GM23338 (cell line): ENCODE results near the gene SLC51A. TPM values are rescaled to one million over a fixed set of nuclear protein-coding genes. Genes with fewer than 3 reads are reported as not detected.

Experiments used
- ATAC-seq: fragments of 200-7000 bp; cut with Tn5 transposase; 3 replicates; pipeline ENCODE4 v1.9.1; 2020
- DNase-seq: peaks from one replicate; pipeline ENCODE4 v3.0.0-alpha.2; 2015; ENCODE audit warnings: low spot score
- H2AFZ ChIP-seq: fragments of 200-600 bp; sonication (generic); 2 replicates; pipeline ENCODE4 v1.8.0; 2016; ENCODE audit warnings: antibody characterized with exemption, mild to moderate bottlenecking, moderate library complexity
- H3F3A ChIP-seq: fragments of 200-600 bp; sonication (generic); replicated peaks from 2 replicates; pipeline ENCODE4 v1.8.0; 2017; ENCODE audit warnings: antibody characterized with exemption, mixed run types, low read depth
- H3K27ac ChIP-seq: fragments of 200-600 bp; sonication (generic); 2 replicates; pipeline ENCODE4 v1.6.1; 2016; ENCODE audit warnings: low read depth
- H3K27me3 ChIP-seq: fragments of 200-600 bp; sonication (generic); 2 replicates; pipeline ENCODE4 v1.8.0; 2016; ENCODE audit warnings: mild to moderate bottlenecking, mixed run types, moderate library complexity; ENCODE audit not compliant: insufficient read depth
- H3K36me3 ChIP-seq: fragments of 200-600 bp; sonication (generic); 2 replicates; pipeline ENCODE4 v1.8.0; 2016; ENCODE audit warnings: mild to moderate bottlenecking; ENCODE audit not compliant: insufficient read depth
- H3K4me1 ChIP-seq: fragments of 200-600 bp; sonication (generic); 2 replicates; pipeline ENCODE4 v1.8.0; 2016; ENCODE audit warnings: mild to moderate bottlenecking, moderate library complexity; ENCODE audit not compliant: insufficient read depth
- H3K4me2 ChIP-seq: fragments of 200-600 bp; sonication (generic); 2 replicates; pipeline ENCODE4 v1.7.1; 2017; ENCODE audit warnings: mixed run types
- H3K4me3 ChIP-seq: fragments of 200-600 bp; sonication (generic); 2 replicates; pipeline ENCODE4 v1.6.1; 2016; ENCODE audit warnings: mixed run types
- H3K79me2 ChIP-seq: fragments of 200-600 bp; sonication (generic); replicated peaks from 2 replicates; pipeline ENCODE4 v1.8.0; 2017; ENCODE audit warnings: mild to moderate bottlenecking; ENCODE audit not compliant: insufficient read depth
- H3K9me2 ChIP-seq: fragments of 200-600 bp; sonication (generic); 2 replicates; pipeline ENCODE4 v1.8.0; 2017; ENCODE audit not compliant: insufficient read depth
- H4K20me1 ChIP-seq: fragments of 200-600 bp; sonication (generic); replicated peaks from 2 replicates; pipeline ENCODE4 v1.8.0; 2017; ENCODE audit warnings: mild to moderate bottlenecking; ENCODE audit not compliant: insufficient read depth
- H3K27ac Mint-ChIP-seq: 2 replicates; pipeline ENCODE4 v1.8.0; 2020; ENCODE audit warnings: inconsistent platforms, mild to moderate bottlenecking, moderate library complexity, mixed read lengths
- H3K27me3 Mint-ChIP-seq: 3 replicates; pipeline ENCODE4 v1.8.0; 2022; ENCODE audit warnings: low read depth, mild to moderate bottlenecking, moderate library complexity, mixed read lengths, inconsistent platforms; ENCODE audit not compliant: insufficient read depth, poor library complexity
- H3K36me3 Mint-ChIP-seq: 3 replicates; pipeline ENCODE4 v1.8.0; 2021; ENCODE audit warnings: low read depth, mild to moderate bottlenecking, inconsistent platforms, moderate library complexity, mixed read lengths
- H3K4me1 Mint-ChIP-seq: 3 replicates; pipeline ENCODE4 v1.8.0; 2020; ENCODE audit warnings: mild to moderate bottlenecking, inconsistent platforms, mixed read lengths
- H3K4me3 Mint-ChIP-seq: 3 replicates; pipeline ENCODE4 v1.8.0; 2021; ENCODE audit warnings: moderate library complexity, mild to moderate bottlenecking, inconsistent platforms, mixed read lengths
- H3K9me3 Mint-ChIP-seq: 3 replicates; pipeline ENCODE4 v1.8.0; 2020; ENCODE audit warnings: moderate library complexity, mild to moderate bottlenecking, inconsistent platforms, mixed read lengths
- CREB1 ChIP-seq: fragments of 250-450 bp; sonication (Bioruptor Pico); IDR thresholded peaks from 2 replicates; pipeline ENCODE4 v1.5.0; 2020; ENCODE audit warnings: low read depth, mild to moderate bottlenecking, moderate library complexity
- EZH2phosphoT487 ChIP-seq: fragments of 200-600 bp; sonication (generic); IDR thresholded peaks from one replicate; pipeline ENCODE4 v1.8.1; 2018; ENCODE audit warnings: antibody characterized with exemption; ENCODE audit not compliant: unreplicated experiment
- JUNB ChIP-seq: IDR thresholded peaks from one replicate; pipeline ENCODE4 v1.6.1; 2016; ENCODE audit warnings: antibody characterized with exemption; ENCODE audit not compliant: unreplicated experiment
- POLR2AphosphoS5 ChIP-seq: IDR thresholded peaks from 2 replicates; pipeline ENCODE4 v1.6.1; 2016; ENCODE audit warnings: antibody characterized with exemption, low read depth
- STAT1 ChIP-seq: IDR thresholded peaks from one replicate; pipeline ENCODE4 v1.6.1; 2016; ENCODE audit warnings: antibody characterized with exemption; ENCODE audit not compliant: unreplicated experiment
- ZNF114 ChIP-seq: fragments of 250-450 bp; sonication (Bioruptor Pico); IDR thresholded peaks from 2 replicates; pipeline ENCODE4 v1.5.0; 2020; ENCODE audit warnings: mild to moderate bottlenecking, moderate library complexity
- polyA plus RNA-seq: library from polyadenylated mRNA; unstranded; fragments of >200 nt; fragmentation: Nextera tagmentation; extraction: Ambion mirVana; gene quantifications from 2 replicates; pipeline ENCODE4 v1.2.1, GENCODE V29; 2016
- total RNA-seq: library from RNA; depleted of rRNA; stranded (reverse); fragments of >200 nt; shearing (Covaris generic); gene quantifications from 2 replicates; pipeline ENCODE4 v1.2.3, GENCODE V29; 2014
- TF ChIP-seq, protein P1 (sequence below): fragments of 250-450 bp; sonication (Bioruptor Pico); IDR thresholded peaks from 2 replicates; pipeline ENCODE4 v1.5.0; 2020; ENCODE audit warnings: mild to moderate bottlenecking, moderate library complexity
- TF ChIP-seq, protein P2 (sequence below): IDR thresholded peaks from 2 replicates; pipeline ENCODE4 v1.6.1; 2016; ENCODE audit warnings: antibody characterized with exemption
- TF ChIP-seq, protein P3 (sequence below): IDR thresholded peaks from one replicate; pipeline ENCODE4 v1.6.1; 2018; ENCODE audit warnings: antibody characterized with exemption; ENCODE audit not compliant: unreplicated experiment
- TF ChIP-seq, protein P4 (sequence below), 2 experiments: fragments of 200-600 bp in 1 of 2; sonication (generic) in 1 of 2; conservative IDR thresholded peaks; 2 replicates each; pipeline versions ENCODE4 v1.5.1 to v1.6.1; 2016 to 2017; ENCODE audit warnings: antibody characterized with exemption in 2 of 2, low read depth in 2 of 2, mild to moderate bottlenecking in 2 of 2, moderate library complexity in 1 of 2

Gene SLC51A
- total and polyA plus RNA-seq, 2 experiments from 2014 or later = 4.0 to 6.7 TPM

DNA sequence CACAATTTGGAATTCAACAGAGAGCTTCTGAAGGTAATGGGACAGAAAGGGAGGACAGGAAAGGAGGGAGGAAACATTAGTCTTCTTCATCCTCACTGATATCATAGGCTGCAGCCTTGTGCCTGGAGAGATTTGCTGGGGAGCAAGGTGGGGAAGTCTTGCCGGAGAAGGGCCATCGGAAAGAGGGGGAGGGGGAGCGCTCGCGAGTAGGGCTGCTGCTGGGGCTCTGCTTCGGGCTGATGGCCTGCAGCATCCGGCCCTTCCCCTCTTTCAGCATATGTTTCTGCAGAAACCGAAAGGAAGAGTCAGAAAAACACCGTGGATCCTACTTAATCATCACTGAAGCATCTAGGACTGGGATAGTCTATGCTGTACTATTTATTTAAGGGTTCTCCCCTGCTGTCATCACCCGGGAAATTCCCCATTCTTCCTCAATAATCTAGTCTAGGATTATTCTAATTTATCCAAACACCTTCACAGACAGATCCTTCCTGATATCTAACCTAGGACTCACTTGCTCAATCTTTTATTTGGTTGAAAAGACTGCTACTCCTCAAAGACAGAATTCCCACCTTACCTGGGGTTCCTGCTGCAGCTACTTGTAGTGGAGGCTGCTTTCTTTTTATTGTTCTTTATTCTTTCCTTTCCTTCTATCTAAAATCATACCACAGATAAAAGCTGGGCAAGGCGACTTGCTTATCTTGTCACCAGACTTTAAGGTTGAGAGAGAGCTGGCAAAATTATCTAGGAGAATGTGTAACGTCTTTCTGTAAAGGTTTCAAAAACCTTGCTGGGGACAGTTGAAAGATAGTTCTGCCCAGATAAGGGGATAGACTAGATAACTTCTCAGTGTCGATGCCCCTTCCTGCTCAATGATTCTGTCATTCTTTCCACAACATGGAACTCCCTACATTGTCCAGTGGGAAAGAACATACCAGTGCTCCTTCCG lies 22.6 kb downstream of the SLC51A start (continued):
- TF ChIP-seq, protein P1, sequence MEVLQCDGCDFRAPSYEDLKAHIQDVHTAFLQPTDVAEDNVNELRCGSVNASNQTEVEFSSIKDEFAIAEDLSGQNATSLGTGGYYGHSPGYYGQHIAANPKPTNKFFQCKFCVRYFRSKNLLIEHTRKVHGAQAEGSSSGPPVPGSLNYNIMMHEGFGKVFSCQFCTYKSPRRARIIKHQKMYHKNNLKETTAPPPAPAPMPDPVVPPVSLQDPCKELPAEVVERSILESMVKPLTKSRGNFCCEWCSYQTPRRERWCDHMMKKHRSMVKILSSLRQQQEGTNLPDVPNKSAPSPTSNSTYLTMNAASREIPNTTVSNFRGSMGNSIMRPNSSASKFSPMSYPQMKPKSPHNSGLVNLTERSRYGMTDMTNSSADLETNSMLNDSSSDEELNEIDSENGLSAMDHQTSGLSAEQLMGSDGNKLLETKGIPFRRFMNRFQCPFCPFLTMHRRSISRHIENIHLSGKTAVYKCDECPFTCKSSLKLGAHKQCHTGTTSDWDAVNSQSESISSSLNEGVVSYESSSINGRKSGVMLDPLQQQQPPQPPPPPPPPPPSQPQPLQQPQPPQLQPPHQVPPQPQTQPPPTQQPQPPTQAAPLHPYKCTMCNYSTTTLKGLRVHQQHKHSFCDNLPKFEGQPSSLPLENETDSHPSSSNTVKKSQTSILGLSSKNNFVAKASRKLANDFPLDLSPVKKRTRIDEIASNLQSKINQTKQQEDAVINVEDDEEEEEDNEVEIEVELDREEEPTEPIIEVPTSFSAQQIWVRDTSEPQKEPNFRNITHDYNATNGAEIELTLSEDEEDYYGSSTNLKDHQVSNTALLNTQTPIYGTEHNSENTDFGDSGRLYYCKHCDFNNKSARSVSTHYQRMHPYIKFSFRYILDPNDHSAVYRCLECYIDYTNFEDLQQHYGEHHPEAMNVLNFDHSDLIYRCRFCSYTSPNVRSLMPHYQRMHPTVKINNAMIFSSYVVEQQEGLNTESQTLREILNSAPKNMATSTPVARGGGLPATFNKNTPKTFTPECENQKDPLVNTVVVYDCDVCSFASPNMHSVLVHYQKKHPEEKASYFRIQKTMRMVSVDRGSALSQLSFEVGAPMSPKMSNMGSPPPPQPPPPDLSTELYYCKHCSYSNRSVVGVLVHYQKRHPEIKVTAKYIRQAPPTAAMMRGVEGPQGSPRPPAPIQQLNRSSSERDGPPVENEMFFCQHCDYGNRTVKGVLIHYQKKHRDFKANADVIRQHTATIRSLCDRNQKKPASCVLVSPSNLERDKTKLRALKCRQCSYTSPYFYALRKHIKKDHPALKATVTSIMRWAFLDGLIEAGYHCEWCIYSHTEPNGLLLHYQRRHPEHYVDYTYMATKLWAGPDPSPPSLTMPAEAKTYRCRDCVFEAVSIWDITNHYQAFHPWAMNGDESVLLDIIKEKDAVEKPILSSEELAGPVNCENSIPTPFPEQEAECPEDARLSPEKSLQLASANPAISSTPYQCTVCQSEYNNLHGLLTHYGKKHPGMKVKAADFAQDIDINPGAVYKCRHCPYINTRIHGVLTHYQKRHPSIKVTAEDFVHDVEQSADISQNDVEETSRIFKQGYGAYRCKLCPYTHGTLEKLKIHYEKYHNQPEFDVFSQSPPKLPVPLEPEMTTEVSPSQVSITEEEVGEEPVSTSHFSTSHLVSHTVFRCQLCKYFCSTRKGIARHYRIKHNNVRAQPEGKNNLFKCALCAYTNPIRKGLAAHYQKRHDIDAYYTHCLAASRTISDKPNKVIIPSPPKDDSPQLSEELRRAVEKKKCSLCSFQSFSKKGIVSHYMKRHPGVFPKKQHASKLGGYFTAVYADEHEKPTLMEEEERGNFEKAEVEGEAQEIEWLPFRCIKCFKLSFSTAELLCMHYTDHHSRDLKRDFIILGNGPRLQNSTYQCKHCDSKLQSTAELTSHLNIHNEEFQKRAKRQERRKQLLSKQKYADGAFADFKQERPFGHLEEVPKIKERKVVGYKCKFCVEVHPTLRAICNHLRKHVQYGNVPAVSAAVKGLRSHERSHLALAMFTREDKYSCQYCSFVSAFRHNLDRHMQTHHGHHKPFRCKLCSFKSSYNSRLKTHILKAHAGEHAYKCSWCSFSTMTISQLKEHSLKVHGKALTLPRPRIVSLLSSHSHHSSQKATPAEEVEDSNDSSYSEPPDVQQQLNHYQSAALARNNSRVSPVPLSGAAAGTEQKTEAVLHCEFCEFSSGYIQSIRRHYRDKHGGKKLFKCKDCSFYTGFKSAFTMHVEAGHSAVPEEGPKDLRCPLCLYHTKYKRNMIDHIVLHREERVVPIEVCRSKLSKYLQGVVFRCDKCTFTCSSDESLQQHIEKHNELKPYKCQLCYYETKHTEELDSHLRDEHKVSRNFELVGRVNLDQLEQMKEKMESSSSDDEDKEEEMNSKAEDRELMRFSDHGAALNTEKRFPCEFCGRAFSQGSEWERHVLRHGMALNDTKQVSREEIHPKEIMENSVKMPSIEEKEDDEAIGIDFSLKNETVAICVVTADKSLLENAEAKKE = no peak
- no peak for TF ChIP-seq CREB1 (CRISPR knock-in tag)
- TF ChIP-seq ZNF114 (CRISPR knock-in tag) = no peak

DNA sequence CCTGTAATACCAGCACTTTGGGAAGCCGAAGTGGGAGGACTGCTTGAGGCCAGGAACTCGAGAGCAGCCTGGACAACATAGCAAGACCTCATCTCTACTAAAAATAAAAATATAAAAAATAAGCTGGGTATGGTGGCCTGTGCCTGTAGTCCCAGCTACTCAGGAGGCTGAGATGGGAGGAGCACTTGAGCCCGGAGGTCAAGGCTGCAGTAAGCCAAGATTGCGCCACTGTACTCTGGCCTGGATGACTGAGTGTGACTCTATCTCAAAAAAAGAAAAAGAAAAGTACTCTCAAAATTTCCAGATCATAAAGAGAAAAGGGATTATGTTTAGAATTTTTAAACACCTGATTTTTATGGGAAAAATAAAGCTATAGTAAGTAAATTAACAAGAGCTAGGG lies 24.1 kb downstream of the SLC51A start:
- Histone ChIP-seq H3K4me1 (peaks cover 9% of the 10 kb centered on the region; the same call in 1 of the 2 replicates), H3K9me2 (no peaks in the 10 kb centered on the region), H3K4me2 (no peak overlapping the region), H3K36me3 (no peaks in the 10 kb centered on the region; the same call in 1 of the 2 replicates), H3K4me3 (no peak overlapping the region), H2AFZ (no peak overlapping the region), H3F3A (0 out of 2 replicates have a peak, but pooled peaks cover 3% of the 10 kb centered on the region), H4K20me1 (0 out of 2 replicates have a peak, but pooled peaks cover 5% of the 10 kb centered on the region), H3K27me3 (no peaks in the 10 kb centered on the region), H3K27ac (no peak overlapping the region), H3K79me2 (no peaks in the 10 kb centered on the region)
- peaks cover 44% of the 10 kb centered on the region for H3K36me3 Mint-ChIP-seq
- H3K4me1 Mint-ChIP-seq = peaks cover 9% of the 10 kb centered on the region; the same call in 1 of the 3 replicates
- H3K9me3 Mint-ChIP-seq = peaks cover 12% of the 10 kb centered on the region; the same call in 2 of the 3 replicates
- ATAC-seq = no peak
- H3K4me3 Mint-ChIP-seq = no peak overlapping the region
- no peak for DNase-seq
- no peak overlapping the region for H3K27ac Mint-ChIP-seq
- TF ChIP-seq ZNF114 (CRISPR knock-in tag) (no peak), JUNB (no peak), CREB1 (CRISPR knock-in tag) (no peak), STAT1 (no peak), EZH2phosphoT487 (no peak), POLR2AphosphoS5 (no peak)
- TF ChIP-seq, protein P2, sequence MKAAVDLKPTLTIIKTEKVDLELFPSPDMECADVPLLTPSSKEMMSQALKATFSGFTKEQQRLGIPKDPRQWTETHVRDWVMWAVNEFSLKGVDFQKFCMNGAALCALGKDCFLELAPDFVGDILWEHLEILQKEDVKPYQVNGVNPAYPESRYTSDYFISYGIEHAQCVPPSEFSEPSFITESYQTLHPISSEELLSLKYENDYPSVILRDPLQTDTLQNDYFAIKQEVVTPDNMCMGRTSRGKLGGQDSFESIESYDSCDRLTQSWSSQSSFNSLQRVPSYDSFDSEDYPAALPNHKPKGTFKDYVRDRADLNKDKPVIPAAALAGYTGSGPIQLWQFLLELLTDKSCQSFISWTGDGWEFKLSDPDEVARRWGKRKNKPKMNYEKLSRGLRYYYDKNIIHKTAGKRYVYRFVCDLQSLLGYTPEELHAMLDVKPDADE = no peak
- TF ChIP-seq, protein P3, sequence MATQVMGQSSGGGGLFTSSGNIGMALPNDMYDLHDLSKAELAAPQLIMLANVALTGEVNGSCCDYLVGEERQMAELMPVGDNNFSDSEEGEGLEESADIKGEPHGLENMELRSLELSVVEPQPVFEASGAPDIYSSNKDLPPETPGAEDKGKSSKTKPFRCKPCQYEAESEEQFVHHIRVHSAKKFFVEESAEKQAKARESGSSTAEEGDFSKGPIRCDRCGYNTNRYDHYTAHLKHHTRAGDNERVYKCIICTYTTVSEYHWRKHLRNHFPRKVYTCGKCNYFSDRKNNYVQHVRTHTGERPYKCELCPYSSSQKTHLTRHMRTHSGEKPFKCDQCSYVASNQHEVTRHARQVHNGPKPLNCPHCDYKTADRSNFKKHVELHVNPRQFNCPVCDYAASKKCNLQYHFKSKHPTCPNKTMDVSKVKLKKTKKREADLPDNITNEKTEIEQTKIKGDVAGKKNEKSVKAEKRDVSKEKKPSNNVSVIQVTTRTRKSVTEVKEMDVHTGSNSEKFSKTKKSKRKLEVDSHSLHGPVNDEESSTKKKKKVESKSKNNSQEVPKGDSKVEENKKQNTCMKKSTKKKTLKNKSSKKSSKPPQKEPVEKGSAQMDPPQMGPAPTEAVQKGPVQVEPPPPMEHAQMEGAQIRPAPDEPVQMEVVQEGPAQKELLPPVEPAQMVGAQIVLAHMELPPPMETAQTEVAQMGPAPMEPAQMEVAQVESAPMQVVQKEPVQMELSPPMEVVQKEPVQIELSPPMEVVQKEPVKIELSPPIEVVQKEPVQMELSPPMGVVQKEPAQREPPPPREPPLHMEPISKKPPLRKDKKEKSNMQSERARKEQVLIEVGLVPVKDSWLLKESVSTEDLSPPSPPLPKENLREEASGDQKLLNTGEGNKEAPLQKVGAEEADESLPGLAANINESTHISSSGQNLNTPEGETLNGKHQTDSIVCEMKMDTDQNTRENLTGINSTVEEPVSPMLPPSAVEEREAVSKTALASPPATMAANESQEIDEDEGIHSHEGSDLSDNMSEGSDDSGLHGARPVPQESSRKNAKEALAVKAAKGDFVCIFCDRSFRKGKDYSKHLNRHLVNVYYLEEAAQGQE = no peak
- TF ChIP-seq, protein P4, sequence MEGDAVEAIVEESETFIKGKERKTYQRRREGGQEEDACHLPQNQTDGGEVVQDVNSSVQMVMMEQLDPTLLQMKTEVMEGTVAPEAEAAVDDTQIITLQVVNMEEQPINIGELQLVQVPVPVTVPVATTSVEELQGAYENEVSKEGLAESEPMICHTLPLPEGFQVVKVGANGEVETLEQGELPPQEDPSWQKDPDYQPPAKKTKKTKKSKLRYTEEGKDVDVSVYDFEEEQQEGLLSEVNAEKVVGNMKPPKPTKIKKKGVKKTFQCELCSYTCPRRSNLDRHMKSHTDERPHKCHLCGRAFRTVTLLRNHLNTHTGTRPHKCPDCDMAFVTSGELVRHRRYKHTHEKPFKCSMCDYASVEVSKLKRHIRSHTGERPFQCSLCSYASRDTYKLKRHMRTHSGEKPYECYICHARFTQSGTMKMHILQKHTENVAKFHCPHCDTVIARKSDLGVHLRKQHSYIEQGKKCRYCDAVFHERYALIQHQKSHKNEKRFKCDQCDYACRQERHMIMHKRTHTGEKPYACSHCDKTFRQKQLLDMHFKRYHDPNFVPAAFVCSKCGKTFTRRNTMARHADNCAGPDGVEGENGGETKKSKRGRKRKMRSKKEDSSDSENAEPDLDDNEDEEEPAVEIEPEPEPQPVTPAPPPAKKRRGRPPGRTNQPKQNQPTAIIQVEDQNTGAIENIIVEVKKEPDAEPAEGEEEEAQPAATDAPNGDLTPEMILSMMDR (conservative IDR thresholded peaks at IDR 0.05; ENCODE audit: low read depth in 2 of 2) = no peak
- H3K27me3 Mint-ChIP-seq = peaks cover 1% of the 10 kb centered on the region
